IPS-18a (cell line): ENCODE results near the gene NOD1.
A peak's percentile ranks its signal among the peaks of the same experiment; 100 is the strongest.
"Not testable (repeated sequence)": the region's sequence is repeated elsewhere in the genome, so short reads cannot be mapped to it uniquely, and the experiment has no call there.

ENCODE experiments used
- H3K27ac ChIP-seq: one replicate; pipeline ENCODE4 v1.5.1; 2013; ENCODE audit warnings: low read length
- H3K27me3 ChIP-seq: one replicate; pipeline ENCODE4 v1.6.1; 2013; ENCODE audit warnings: mild to moderate bottlenecking, low read length; ENCODE audit not compliant: control insufficient read depth, insufficient read depth
- H3K36me3 ChIP-seq: one replicate; pipeline ENCODE4 v1.6.1; 2013; ENCODE audit warnings: low read depth, low read length; ENCODE audit not compliant: control insufficient read depth
- H3K4me1 ChIP-seq: one replicate; pipeline ENCODE4 v1.6.1; 2013; ENCODE audit warnings: low read depth, low read length; ENCODE audit not compliant: control insufficient read depth
- H3K4me3 ChIP-seq: one replicate; pipeline ENCODE4 v1.5.1; 2013; ENCODE audit warnings: low read length
- H3K9ac ChIP-seq: one replicate; pipeline ENCODE4 v1.6.1; 2013; ENCODE audit warnings: mild to moderate bottlenecking, low read length, moderate library complexity
- H3K9me3 ChIP-seq: one replicate; pipeline ENCODE4 v1.6.1; 2013; ENCODE audit warnings: low read depth, low read length; ENCODE audit not compliant: control insufficient read depth

The NOD1 gene

GRCh38 chr7:30513762-30514161 is 35.2 kb upstream of the NOD1 start:
- no peak overlapping the region for H3K27ac ChIP-seq
- no peaks in the 10 kb centered on the region for H3K9me3 ChIP-seq
- no peak overlapping the region for H3K9ac ChIP-seq
- H3K4me1 ChIP-seq: peaks cover 5% of the 10 kb centered on the region
- H3K4me3 ChIP-seq: no peak overlapping the region
- no peaks in the 10 kb centered on the region for H3K27me3 ChIP-seq
- H3K36me3 ChIP-seq: no peaks in the 10 kb centered on the region

- Histone ChIP-seq H3K4me1 (peaks cover 5% of the 10 kb centered on the region), H3K27ac (no peak overlapping the region), H3K9me3 (no peaks in the 10 kb centered on the region), H3K27me3 (no peaks in the 10 kb centered on the region), H3K36me3 (no peaks in the 10 kb centered on the region), H3K9ac (no peak overlapping the region), H3K4me3 (no peak overlapping the region)
Observed at GRCh38 chr7:30511973-30512662, 33.5 kb upstream of the NOD1 start.

- no peak overlapping the region for H3K9ac ChIP-seq
- no peak overlapping the region for H3K27ac ChIP-seq
- H3K4me3 ChIP-seq: no peak overlapping the region
- H3K9me3 ChIP-seq: no peaks in the 10 kb centered on the region
- peaks cover 5% of the 10 kb centered on the region for H3K4me1 ChIP-seq
- H3K27me3 ChIP-seq: no peaks in the 10 kb centered on the region
- no peaks in the 10 kb centered on the region for H3K36me3 ChIP-seq
Observed at GRCh38 chr7:30511494-30511893, 32.9 kb upstream of the NOD1 start.

GRCh38 chr7:30510124-30511075 is 31.8 kb upstream of the NOD1 start:
- Histone ChIP-seq H3K36me3 (no peaks in the 10 kb centered on the region), H3K27ac (no peak overlapping the region), H3K27me3 (no peaks in the 10 kb centered on the region), H3K9me3 (no peaks in the 10 kb centered on the region), H3K4me1 (peaks cover 5% of the 10 kb centered on the region), H3K9ac (no peak overlapping the region), H3K4me3 (no peak overlapping the region)

GRCh38 chr7:30509171-30509857 is 30.7 kb upstream of the NOD1 start:
- H3K27ac ChIP-seq, H3K27me3 ChIP-seq, H3K9me3 ChIP-seq, H3K9ac ChIP-seq, H3K4me1 ChIP-seq, H3K4me3 ChIP-seq, H3K36me3 ChIP-seq: not testable (repeated sequence)

- not testable (repeated sequence) for H3K27me3 ChIP-seq, H3K4me1 ChIP-seq, H3K9me3 ChIP-seq, H3K36me3 ChIP-seq, H3K4me3 ChIP-seq, H3K27ac ChIP-seq, H3K9ac ChIP-seq
Observed at GRCh38 chr7:30507346-30507900, 28.8 kb upstream of the NOD1 start.

GRCh38 chr7:30505174-30505697 is 26.7 kb upstream of the NOD1 start:
- Histone ChIP-seq H3K4me3 (peak overlapping the region; percentile 93), H3K36me3 (no peaks in the 10 kb centered on the region), H3K9ac (peak overlapping the region; percentile 10), H3K9me3 (no peaks in the 10 kb centered on the region), H3K4me1 (peaks cover 3% of the 10 kb centered on the region), H3K27ac (no peak overlapping the region), H3K27me3 (no peaks in the 10 kb centered on the region)

GRCh38 chr7:30504301-30505173 is 26.0 kb upstream of the NOD1 start, which contains the start of gene GGCT:
Gene GGCT (minus strand): TSS chr7:30504829. CDS start chr7:30504709, 120 bp downstream.
- peak within 1 kb of the TSS; percentile 79 for H3K27ac ChIP-seq
- peak within 1 kb of the TSS; percentile 93 for H3K4me3 ChIP-seq

GRCh38 chr7:30503274-30504212 is 25.0 kb upstream of the NOD1 start:
- peak overlapping the region; percentile 88 for H3K9ac ChIP-seq
- H3K36me3 ChIP-seq: peaks cover 4% of the 10 kb centered on the region
- H3K27ac ChIP-seq: peak overlapping the region; percentile 9
- H3K27me3 ChIP-seq: no peaks in the 10 kb centered on the region
- H3K9me3 ChIP-seq: no peaks in the 10 kb centered on the region
- H3K4me1 ChIP-seq: peaks cover 3% of the 10 kb centered on the region
- H3K4me3 ChIP-seq: peak overlapping the region; percentile 93

More at GRCh38 chr7:30504301-30505173, 26.0 kb upstream of the NOD1 start, which contains the start of gene GGCT:
- Histone ChIP-seq H3K36me3 (peaks cover 3% of the 10 kb centered on the region), H3K9me3 (no peaks in the 10 kb centered on the region), H3K9ac (peak within 1 kb of the TSS; percentile 88), H3K4me1 (peaks cover 3% of the 10 kb centered on the region), H3K27me3 (no peaks in the 10 kb centered on the region)
